GM18873 (cell line): ENCODE results near the gene GLS.
"Not testable (repeated sequence)": the region's sequence is repeated elsewhere in the genome, so short reads cannot be mapped to it uniquely, and the experiment has no call there.

Source experiments
- ATAC-seq: cut with Tn5 transposase; IDR thresholded peaks from one replicate; pipeline ENCODE4 v1.9.1; 2021; ENCODE audit warnings: mild to moderate bottlenecking, moderate library complexity, moderate number of reproducible peaks; ENCODE audit not compliant: unreplicated experiment, low FRiP score

GLS gene

GRCh38 chr2:190854726-190855125 lies 25.9 kb upstream of the GLS start:
- no peak for ATAC-seq

- ATAC-seq, result no peak
Measured at GRCh38 chr2:190855245-190855644, 25.4 kb upstream of the GLS start.

GRCh38 chr2:190856985-190857384 lies 23.6 kb upstream of the GLS start:
- ATAC-seq, result no peak

GRCh38 chr2:190858817-190859216 lies 21.8 kb upstream of the GLS start:
- no peak for ATAC-seq

- ATAC-seq, result no peak
Measured at GRCh38 chr2:190859347-190860297, 21.0 kb upstream of the GLS start.

- ATAC-seq, result no peak
Measured at GRCh38 chr2:190860985-190861680, 19.5 kb upstream of the GLS start.

- ATAC-seq, result not testable (repeated sequence)
Measured at GRCh38 chr2:190862128-190862527, 18.5 kb upstream of the GLS start.

GRCh38 chr2:190862571-190862991 lies 18.0 kb upstream of the GLS start:
- ATAC-seq, result no peak

GRCh38 chr2:190863946-190864345 lies 16.7 kb upstream of the GLS start:
- no peak for ATAC-seq

- ATAC-seq, result no peak
Measured at GRCh38 chr2:190864375-190864774, 16.2 kb upstream of the GLS start.

- ATAC-seq, result no peak
Measured at GRCh38 chr2:190867212-190867611, 13.4 kb upstream of the GLS start.

- ATAC-seq, result no peak
Measured at GRCh38 chr2:190867832-190868231, 12.8 kb upstream of the GLS start.

- no peak for ATAC-seq
Measured at GRCh38 chr2:190869721-190870120, 10.9 kb upstream of the GLS start.

- not testable (repeated sequence) for ATAC-seq
Measured at GRCh38 chr2:190873451-190873850, 7.2 kb upstream of the GLS start.

- ATAC-seq, result no peak
Measured at GRCh38 chr2:190875891-190876290, 4.7 kb upstream of the GLS start.

GRCh38 chr2:190876631-190877030 lies 4.0 kb upstream of the GLS start:
- no peak for ATAC-seq

- ATAC-seq, result no peak
Measured at GRCh38 chr2:190877436-190877835, 3.2 kb upstream of the GLS start.

GRCh38 chr2:190879474-190880377 lies 895 bp upstream of the GLS start:
- ATAC-seq, result no peak

- ATAC-seq, result no peak
Measured at GRCh38 chr2:190881084-190881597, 520 bp downstream of the GLS start.
